GM12878 (cell line): ENCODE data around the gene CSH2. TPM values are rescaled to one million over a fixed set of nuclear protein-coding genes. Genes with fewer than 3 reads are reported as not detected.
"Not testable (repeated sequence)": the region's sequence is repeated elsewhere in the genome, so short reads cannot be mapped to it uniquely, and the experiment has no call there.

ENCODE experiments used
- ATAC-seq: fragments of 200-7000 bp; cut with Tn5 transposase; 3 replicates; pipeline ENCODE4 v1.9.1; 2020; ENCODE audit warnings: mild to moderate bottlenecking, moderate library complexity
- BruUV-seq: library from RNA; stranded (reverse); fragments of 400-500 nt; replicated peaks from 2 replicates; lab custom pipeline; 2021; lab: Mats Ljungman, UMichigan
- CTCF ChIA-PET: fragments of 300-600 bp; sonication (Branson Sonifier 250); formaldehyde crosslinking; extraction: SDS; loops from one replicate; lab custom pipeline; 2021; ENCODE audit warnings: inconsistent platforms; lab: Yijun Ruan, JAX
- POLR2A ChIA-PET: fragments of 350-600 bp; formaldehyde crosslinking; extraction: SDS; loops from one replicate; lab custom pipeline; 2021; ENCODE audit warnings: inconsistent platforms; lab: Charles Lee
- RAD21 ChIA-PET: fragments of 300-600 bp; sonication (Branson Sonifier 250); formaldehyde crosslinking; loops from one replicate; lab custom pipeline; 2023; ENCODE audit warnings: antibody characterized with exemption; ENCODE audit not compliant: unreplicated experiment; lab: Charles Lee
- SMC1A ChIA-PET: fragments of 300-600 bp; sonication (Branson Sonifier 250); formaldehyde crosslinking; loops from one replicate; lab custom pipeline; 2023; ENCODE audit not compliant: unreplicated experiment, uncharacterized antibody; lab: Charles Lee
- DNase-seq: peaks from one replicate; pipeline ENCODE4 v3.0.0-alpha.2; 2011; ENCODE audit warnings: low read depth, low spot score
- FAIRE-seq: peaks from 3 replicates; lab custom pipeline; 2011; peaks lifted over from hg19 to GRCh38; lab: Jason Lieb, UNC
- H2AFZ ChIP-seq: 2 replicates; pipeline ENCODE4 v1.6.0; 2011; ENCODE audit warnings: low read depth, low read length, control low read depth; ENCODE audit not compliant: control insufficient read depth
- H3K27ac ChIP-seq: 2 replicates; pipeline ENCODE4 v1.5.1; 2011; ENCODE audit warnings: control low read depth; ENCODE audit not compliant: control insufficient read depth, insufficient read depth
- H3K27me3 ChIP-seq, 2 experiments: replicated peaks in 1 of 2; 2 replicates each; pipeline versions ENCODE4 v1.6.0 to v1.6.1; 2011; ENCODE audit warnings: low read length in 1 of 2; ENCODE audit not compliant: control insufficient read depth in 2 of 2, insufficient read depth in 2 of 2
- H3K36me3 ChIP-seq, 2 experiments: 2 replicates each; pipeline ENCODE4 v1.5.1; 2011; ENCODE audit warnings: low read length in 1 of 2; ENCODE audit not compliant: control insufficient read depth in 2 of 2, insufficient read depth in 2 of 2
- H3K4me1 ChIP-seq: 2 replicates; pipeline ENCODE4 v1.6.1; 2011; ENCODE audit warnings: mild to moderate bottlenecking, low read length, moderate library complexity, mixed read lengths; ENCODE audit not compliant: control insufficient read depth, insufficient read depth
- H3K4me2 ChIP-seq: 2 replicates; pipeline ENCODE4 v1.6.0; 2011; ENCODE audit warnings: control low read depth; ENCODE audit not compliant: control insufficient read depth, insufficient read depth
- H3K4me3 ChIP-seq: fragments of 200-600 bp; sonication (generic); 2 replicates; pipeline ENCODE4 v1.5.1; 2016
- H3K79me2 ChIP-seq: 2 replicates; pipeline ENCODE4 v1.6.0; 2011; ENCODE audit warnings: low read length; ENCODE audit not compliant: control insufficient read depth, insufficient read depth
- H3K9ac ChIP-seq: 2 replicates; pipeline ENCODE4 v1.8.0; 2011; ENCODE audit warnings: low read length, control low read depth, mixed read lengths; ENCODE audit not compliant: control insufficient read depth, insufficient read depth
- H3K9me3 ChIP-seq: replicated peaks from 3 replicates; pipeline ENCODE4 v1.5.1; 2011; ENCODE audit warnings: mild to moderate bottlenecking, low read length; ENCODE audit not compliant: control insufficient read depth, insufficient read depth
- H4K20me1 ChIP-seq: 2 replicates; pipeline ENCODE4 v1.6.0; 2011; ENCODE audit not compliant: control insufficient read depth, insufficient read depth
- WGBS: methylation state at CpG from one replicate; pipeline ENCODE4 v1.1.6; 2016; ENCODE audit warnings: low lambda C conversion rate; ENCODE audit not compliant: insufficient replicate concordance, insufficient coverage; ENCODE audit errors: missing lambda C conversion rate; 5-methylcytosine and 5-hydroxymethylcytosine counted together
- in situ Hi-C: fragments of 300-500 bp; cut with MboI; formaldehyde crosslinking; loops from 9 replicates; pipeline ENCODE4 v1.14.3; 2018; ENCODE audit warnings: mixed read lengths
- intact Hi-C: fragments of 100-400 bp; cut with micrococcal nuclease; formaldehyde crosslinking; loops from one replicate; pipeline ENCODE4 v1.14.2; 2022; ENCODE audit not compliant: unreplicated experiment
- polyA plus RNA-seq, 11 experiments: library from polyadenylated mRNA; depleted of rRNA in 4 of 11; unstranded in 6 of 11; stranded (reverse) in 5 of 11; fragments of >200 nt; fragmentation: Nextera tagmentation in 4 of 11; fragmentation: Illumina TruSeq in 1 of 11; extraction: Ambion mirVana in 4 of 11; extraction: Trizol in 1 of 11; gene quantifications; 1 replicate in 1 of 11; 2 replicates in 10 of 11; pipeline versions ENCODE4 v1.2.1 to v1.2.3, GENCODE V29; 2011 to 2016; ENCODE audit warnings: inconsistent platforms in 2 of 11, missing spikeins in 2 of 11, low read depth in 1 of 11
- total RNA-seq, 4 experiments: library from RNA; depleted of rRNA in 3 of 4; stranded (reverse); fragments of >200 nt in 3 of 4; fragmentation: Illumina TruSeq in 1 of 4; extraction: Trizol in 1 of 4; gene quantifications; 2 replicates each; pipeline versions ENCODE4 v1.2.1 to v1.2.3, GENCODE V29; 2013 to 2021
- TF ChIP-seq, protein P1 (sequence below), 3 experiments: IDR thresholded peaks in 2 of 3; conservative IDR thresholded peaks in 1 of 3; 2 replicates each; pipeline ENCODE4 v1.5.1; 2011; ENCODE audit warnings: low read depth in 3 of 3, low read length in 3 of 3, mild to moderate bottlenecking in 3 of 3, control low read depth in 2 of 3, moderate library complexity in 2 of 3, inconsistent platforms in 1 of 3, mixed read lengths in 1 of 3; ENCODE audit not compliant: control insufficient read depth in 2 of 3, insufficient read depth in 1 of 3; ENCODE audit errors: extremely low read depth in 1 of 3

The CSH2 gene
- total and polyA plus RNA-seq, 10 of the 15 experiments (the other 5 are each of a cell fraction or from before 2014, with no cell fraction given) = not detected

- H3K27ac ChIP-seq, RAD21 ChIA-PET, BruUV-seq, H3K9me3 ChIP-seq, DNase-seq, H3K4me1 ChIP-seq, in situ Hi-C loops, H4K20me1 ChIP-seq, SMC1A ChIA-PET, H3K4me3 ChIP-seq, H3K36me3 ChIP-seq, H3K79me2 ChIP-seq, H2AFZ ChIP-seq, FAIRE-seq, H3K4me2 ChIP-seq, H3K27me3 ChIP-seq, H3K9ac ChIP-seq, intact Hi-C loops, ATAC-seq, POLR2A ChIA-PET: not testable (repeated sequence)
- WGBS = 0% methylated on average over 3 of the region's 3 CpGs
- CTCF ChIA-PET = interaction anchor here (1.0 kb wide), 1 partner anchor 13 kb away, joined by 6 read pairs; the partner anchor contains the start of gene GH2
Measured at GRCh38 chr17:63894021-63894420, 20.5 kb upstream of the CSH2 start.

DNA sequence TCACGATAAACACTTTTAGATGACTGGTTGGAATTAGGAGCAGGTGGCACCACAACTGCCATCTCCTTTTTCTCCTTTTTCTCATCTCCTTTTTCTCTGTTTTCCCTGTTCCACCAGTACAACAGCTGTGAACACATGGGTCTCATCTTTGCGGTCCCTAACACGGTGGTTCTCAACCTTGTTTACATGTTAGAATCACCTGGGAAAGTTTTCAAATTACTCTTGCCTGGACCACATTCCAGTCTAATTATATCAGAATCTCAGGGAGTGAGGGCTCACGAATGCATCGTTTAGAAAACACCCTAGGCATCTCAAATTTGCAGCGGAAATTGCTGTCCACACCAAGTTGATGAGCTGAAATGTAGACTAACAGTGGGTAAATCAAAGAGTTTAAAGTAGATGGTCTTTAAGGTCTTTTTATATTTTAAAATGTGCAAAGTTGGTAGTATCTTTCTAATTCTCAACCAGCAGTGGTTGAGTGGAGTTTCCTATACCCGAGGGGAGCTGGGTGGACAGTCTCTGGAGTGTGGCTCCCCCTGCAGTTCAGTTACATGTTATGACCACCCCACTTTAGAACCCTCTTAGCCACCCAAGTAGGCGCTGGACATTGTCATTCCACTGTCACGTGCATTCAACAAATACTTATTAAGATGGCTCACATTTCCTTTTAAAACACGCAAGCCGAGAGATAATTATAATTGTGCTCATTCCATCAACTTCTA, 19.0 kb upstream of the CSH2 start:
- H3K27me3 ChIP-seq, RAD21 ChIA-PET, DNase-seq, in situ Hi-C loops, H3K4me1 ChIP-seq, H3K79me2 ChIP-seq, intact Hi-C loops, H3K4me2 ChIP-seq, H3K4me3 ChIP-seq, H3K9me3 ChIP-seq, H2AFZ ChIP-seq, H3K27ac ChIP-seq, FAIRE-seq, H3K9ac ChIP-seq, BruUV-seq, POLR2A ChIA-PET, H3K36me3 ChIP-seq, H4K20me1 ChIP-seq: not testable (repeated sequence)
- ChIA-PET CTCF (interaction anchor here (0.9 to 1.2 kb wide), 5 partner anchors 8 to 61 kb away, joined by 3 to 7 read pairs (median 4); partner anchors contain the start of gene CSHL1), SMC1A (interaction anchor here (1.1 kb wide), 1 partner anchor 182 kb away, joined by 4 read pairs; no protein-coding TSS in a partner anchor)
- peak; percentile 45; the same call in 1 of the 3 replicates for ATAC-seq
- WGBS = 43% methylated on average over 11 of the region's 11 CpGs
- TF ChIP-seq, protein P1, sequence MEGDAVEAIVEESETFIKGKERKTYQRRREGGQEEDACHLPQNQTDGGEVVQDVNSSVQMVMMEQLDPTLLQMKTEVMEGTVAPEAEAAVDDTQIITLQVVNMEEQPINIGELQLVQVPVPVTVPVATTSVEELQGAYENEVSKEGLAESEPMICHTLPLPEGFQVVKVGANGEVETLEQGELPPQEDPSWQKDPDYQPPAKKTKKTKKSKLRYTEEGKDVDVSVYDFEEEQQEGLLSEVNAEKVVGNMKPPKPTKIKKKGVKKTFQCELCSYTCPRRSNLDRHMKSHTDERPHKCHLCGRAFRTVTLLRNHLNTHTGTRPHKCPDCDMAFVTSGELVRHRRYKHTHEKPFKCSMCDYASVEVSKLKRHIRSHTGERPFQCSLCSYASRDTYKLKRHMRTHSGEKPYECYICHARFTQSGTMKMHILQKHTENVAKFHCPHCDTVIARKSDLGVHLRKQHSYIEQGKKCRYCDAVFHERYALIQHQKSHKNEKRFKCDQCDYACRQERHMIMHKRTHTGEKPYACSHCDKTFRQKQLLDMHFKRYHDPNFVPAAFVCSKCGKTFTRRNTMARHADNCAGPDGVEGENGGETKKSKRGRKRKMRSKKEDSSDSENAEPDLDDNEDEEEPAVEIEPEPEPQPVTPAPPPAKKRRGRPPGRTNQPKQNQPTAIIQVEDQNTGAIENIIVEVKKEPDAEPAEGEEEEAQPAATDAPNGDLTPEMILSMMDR (IDR thresholded peaks at IDR 0.05 in 2 of 3, conservative IDR thresholded peaks at IDR 0.05 in 1 of 3; ENCODE audit: control insufficient read depth in 2 of 3, extremely low read depth in 1 of 3, insufficient read depth in 1 of 3, low read depth in 3 of 3, low read length in 3 of 3) = 0 out of 6 replicates have a peak, but pooled peaks of 1 of the 3 experiments have one; percentile 8
